ENCODE measurements around the gene TRAPPC5.

Gene TRAPPC5

DNA sequence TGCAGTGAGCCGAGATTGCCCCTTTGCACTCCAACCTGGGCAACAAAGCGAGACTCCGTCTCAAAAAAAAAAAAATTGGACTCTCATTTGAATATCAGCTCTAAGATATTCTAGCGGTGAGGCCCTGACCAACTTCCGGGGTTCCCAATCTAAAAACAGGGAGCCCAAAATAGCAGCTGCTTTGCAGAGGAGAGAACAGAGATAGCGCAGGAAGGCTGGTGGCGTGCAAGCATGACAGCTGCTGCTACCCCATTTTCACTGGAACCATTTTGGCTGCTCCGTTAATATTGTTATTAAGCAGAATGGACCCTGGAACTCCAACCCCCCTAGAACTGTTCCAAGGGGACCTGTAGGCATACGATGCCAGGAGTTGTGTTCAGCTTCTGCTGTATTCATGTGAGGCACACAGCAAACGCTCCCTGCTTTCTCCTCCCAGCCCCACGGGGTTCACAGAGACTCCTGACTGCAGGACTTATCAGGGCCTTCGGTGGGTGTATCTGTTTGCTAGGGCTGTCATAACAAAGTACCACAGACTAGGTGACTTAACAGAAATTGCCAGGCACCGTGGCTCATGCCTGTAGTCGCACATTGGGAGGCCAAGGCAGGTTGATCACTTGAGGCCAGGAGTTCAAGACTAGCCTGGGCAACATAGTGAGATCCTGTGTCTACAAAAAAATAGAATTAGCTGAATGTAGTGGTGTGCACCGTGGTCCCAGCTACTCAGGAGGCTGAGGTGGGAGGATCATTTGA is 32.2 kb upstream of the TRAPPC5 start:
- Histone ChIP-seq H3K9me3 (ENCODE audit: control insufficient read depth, low read depth, low read length) (no peaks in the 10 kb centered on the region), H3K36me3 (ENCODE audit: control insufficient read depth, low read depth, low read length) (no peaks in the 10 kb centered on the region), H3K4me1 (ENCODE audit: control insufficient read depth, low read depth, low read length) (no peaks in the 10 kb centered on the region), H3K4me3 (ENCODE audit: low read length) (no peak overlapping the region), H3K9ac (ENCODE audit: low read length) (no peak overlapping the region), H3K27me3 (ENCODE audit: control insufficient read depth, insufficient read depth, low read length) (peaks cover 23% of the 10 kb centered on the region), H3K27ac (ENCODE audit: low read length) (no peak overlapping the region)

DNA sequence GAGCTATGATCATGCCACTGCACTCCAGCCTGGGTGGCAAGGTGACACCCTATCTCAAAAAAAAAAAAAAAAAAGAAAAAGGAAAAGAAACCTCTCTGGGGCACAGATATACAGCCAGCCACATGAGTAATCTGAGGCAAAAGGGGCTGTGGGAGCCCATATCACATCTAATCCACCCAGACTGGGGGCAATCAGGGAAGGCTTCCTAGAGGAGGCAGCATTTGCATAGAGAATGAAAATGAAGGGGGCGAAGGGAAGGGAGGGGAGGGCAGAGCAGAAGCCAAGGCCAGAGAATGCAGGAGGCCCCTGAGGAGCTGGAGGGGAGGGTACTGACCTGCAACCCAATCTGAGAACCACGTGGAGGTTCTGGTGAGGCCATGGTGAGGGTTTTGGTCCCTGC is 30.5 kb upstream of the TRAPPC5 start:
- Histone ChIP-seq H3K9me3 (ENCODE audit: control insufficient read depth, low read depth, low read length) (no peaks in the 10 kb centered on the region), H3K27ac (ENCODE audit: low read length) (no peak overlapping the region), H3K27me3 (ENCODE audit: control insufficient read depth, insufficient read depth, low read length) (peaks cover 28% of the 10 kb centered on the region), H3K36me3 (ENCODE audit: control insufficient read depth, low read depth, low read length) (no peaks in the 10 kb centered on the region), H3K9ac (ENCODE audit: low read length) (no peak overlapping the region), H3K4me1 (ENCODE audit: control insufficient read depth, low read depth, low read length) (no peaks in the 10 kb centered on the region), H3K4me3 (ENCODE audit: low read length) (no peak overlapping the region)

DNA sequence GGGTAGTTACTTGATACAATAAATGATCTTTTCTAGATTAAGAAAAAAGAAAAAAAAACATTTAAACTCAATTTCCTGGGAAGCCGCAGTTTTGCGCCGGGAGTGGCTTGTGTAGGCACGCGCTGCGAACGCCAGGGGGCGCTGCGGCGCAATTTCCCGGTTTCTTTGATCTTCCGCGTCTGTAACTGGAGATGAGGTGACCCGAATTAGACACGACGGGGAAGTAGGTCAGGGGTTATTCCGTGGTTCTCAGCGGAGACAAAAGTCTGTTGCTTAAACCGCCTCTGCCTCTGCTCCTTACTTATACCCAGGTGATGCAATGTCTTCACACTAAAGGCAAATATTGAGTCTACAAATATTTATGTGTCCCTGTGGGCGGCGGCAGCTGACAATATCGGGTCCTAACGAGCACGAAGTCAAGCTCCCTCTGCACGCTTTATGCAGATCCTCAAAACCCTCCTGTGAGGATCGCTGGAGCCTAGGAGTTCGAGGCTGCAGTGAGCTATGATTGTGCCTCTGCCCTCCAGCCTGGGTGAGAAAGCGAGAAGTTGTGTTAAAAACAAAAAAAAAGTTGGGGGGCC is 28.5 kb upstream of the TRAPPC5 start:
- Histone ChIP-seq H3K9me3 (ENCODE audit: control insufficient read depth, low read depth, low read length) (no peaks in the 10 kb centered on the region), H3K27me3 (ENCODE audit: control insufficient read depth, insufficient read depth, low read length) (peaks cover 33% of the 10 kb centered on the region), H3K27ac (ENCODE audit: low read length) (no peak overlapping the region), H3K4me1 (ENCODE audit: control insufficient read depth, low read depth, low read length) (no peaks in the 10 kb centered on the region), H3K9ac (ENCODE audit: low read length) (no peak overlapping the region), H3K4me3 (ENCODE audit: low read length) (no peak overlapping the region), H3K36me3 (ENCODE audit: control insufficient read depth, low read depth, low read length) (no peaks in the 10 kb centered on the region)

DNA sequence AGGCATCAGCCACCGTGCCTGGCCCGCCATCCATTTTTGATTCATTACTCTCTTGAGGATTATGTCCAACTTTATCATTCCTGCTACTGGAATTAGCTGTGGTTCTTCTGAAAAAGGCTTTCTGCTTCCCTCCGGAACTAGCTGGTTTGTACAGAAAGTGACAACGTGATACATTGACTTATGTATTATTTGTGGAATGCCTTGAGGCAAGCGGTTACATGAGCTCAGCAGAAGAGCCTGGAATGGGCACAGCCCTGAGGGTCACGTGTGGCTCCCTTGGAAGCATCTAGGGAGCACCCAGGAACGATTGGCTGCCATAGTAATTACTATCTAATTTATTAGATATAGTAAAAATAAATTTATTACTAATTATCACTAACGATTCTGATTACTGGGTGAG is 26.2 kb upstream of the TRAPPC5 start:
- Histone ChIP-seq H3K27ac (ENCODE audit: low read length) (no peak overlapping the region), H3K36me3 (ENCODE audit: control insufficient read depth, low read depth, low read length) (no peaks in the 10 kb centered on the region), H3K9ac (ENCODE audit: low read length) (no peak overlapping the region), H3K27me3 (ENCODE audit: control insufficient read depth, insufficient read depth, low read length) (peaks cover 33% of the 10 kb centered on the region), H3K4me1 (ENCODE audit: control insufficient read depth, low read depth, low read length) (no peaks in the 10 kb centered on the region), H3K4me3 (ENCODE audit: low read length) (no peak overlapping the region), H3K9me3 (ENCODE audit: control insufficient read depth, low read depth, low read length) (no peaks in the 10 kb centered on the region)

DNA sequence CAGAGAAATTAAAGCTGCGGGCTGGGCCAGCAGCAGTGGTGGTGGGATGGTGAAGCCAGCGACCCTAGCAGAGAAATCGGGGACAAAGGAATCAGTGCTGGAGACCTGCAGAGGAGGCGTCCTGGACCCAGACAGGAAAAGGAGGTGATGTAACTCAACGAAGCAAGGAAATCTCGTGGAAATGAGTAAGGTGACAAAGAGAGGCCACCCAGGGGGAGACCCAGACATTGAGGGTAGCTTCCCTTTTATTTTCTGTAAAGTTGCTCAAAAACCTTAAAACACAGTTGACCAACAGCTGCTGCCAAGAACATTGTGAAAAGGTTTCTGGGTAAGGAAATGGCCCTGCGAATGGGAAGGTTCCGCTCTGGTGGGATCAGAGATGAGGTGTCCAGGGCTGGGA is 25.1 kb upstream of the TRAPPC5 start:
- H3K27ac ChIP-seq (ENCODE audit: low read length) = no peak overlapping the region
- no peaks in the 10 kb centered on the region for H3K9me3 ChIP-seq (ENCODE audit: control insufficient read depth, low read depth, low read length)
- no peak overlapping the region for H3K4me3 ChIP-seq (ENCODE audit: low read length)
- peaks cover 31% of the 10 kb centered on the region for H3K27me3 ChIP-seq (ENCODE audit: control insufficient read depth, insufficient read depth, low read length)
- no peaks in the 10 kb centered on the region for H3K36me3 ChIP-seq (ENCODE audit: control insufficient read depth, low read depth, low read length)
- H3K4me1 ChIP-seq (ENCODE audit: control insufficient read depth, low read depth, low read length) = no peaks in the 10 kb centered on the region
- H3K9ac ChIP-seq (ENCODE audit: low read length) = no peak overlapping the region

DNA sequence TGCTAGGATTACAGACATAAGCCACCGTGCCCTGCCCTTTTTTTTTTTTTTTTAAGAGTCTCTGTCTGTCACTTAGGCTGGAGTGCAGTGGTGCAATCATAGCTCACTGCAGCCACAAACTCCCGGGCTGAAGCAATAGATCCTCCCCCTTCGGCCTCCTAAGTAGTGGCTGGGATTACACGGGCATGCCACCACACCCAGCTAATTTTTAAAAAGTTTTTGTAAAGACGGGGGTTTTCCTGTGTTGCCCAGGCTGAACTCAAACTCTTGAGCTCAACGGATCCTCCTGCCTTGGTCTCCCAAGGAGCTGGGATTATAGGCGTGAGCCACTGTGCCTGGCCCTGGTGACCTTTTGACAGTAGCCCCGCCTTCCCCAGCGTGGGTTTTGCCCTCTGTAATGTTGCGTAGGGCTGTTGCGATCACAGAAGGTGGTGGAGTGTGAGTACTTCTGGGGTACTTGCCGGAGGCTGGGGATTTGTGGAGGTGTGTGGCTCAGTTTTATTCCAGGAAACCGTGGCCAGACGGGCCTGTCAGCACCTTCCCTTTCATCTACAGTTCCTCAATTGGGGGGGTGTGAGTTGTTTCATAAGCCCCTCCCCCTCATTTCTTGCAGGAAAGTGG is 23.4 kb upstream of the TRAPPC5 start:
- Histone ChIP-seq H3K27me3 (ENCODE audit: control insufficient read depth, insufficient read depth, low read length) (peaks cover 22% of the 10 kb centered on the region), H3K4me3 (ENCODE audit: low read length) (no peak overlapping the region), H3K4me1 (ENCODE audit: control insufficient read depth, low read depth, low read length) (no peaks in the 10 kb centered on the region), H3K27ac (ENCODE audit: low read length) (no peak overlapping the region), H3K9ac (ENCODE audit: low read length) (no peak overlapping the region), H3K9me3 (ENCODE audit: control insufficient read depth, low read depth, low read length) (no peaks in the 10 kb centered on the region), H3K36me3 (ENCODE audit: control insufficient read depth, low read depth, low read length) (no peaks in the 10 kb centered on the region)

DNA sequence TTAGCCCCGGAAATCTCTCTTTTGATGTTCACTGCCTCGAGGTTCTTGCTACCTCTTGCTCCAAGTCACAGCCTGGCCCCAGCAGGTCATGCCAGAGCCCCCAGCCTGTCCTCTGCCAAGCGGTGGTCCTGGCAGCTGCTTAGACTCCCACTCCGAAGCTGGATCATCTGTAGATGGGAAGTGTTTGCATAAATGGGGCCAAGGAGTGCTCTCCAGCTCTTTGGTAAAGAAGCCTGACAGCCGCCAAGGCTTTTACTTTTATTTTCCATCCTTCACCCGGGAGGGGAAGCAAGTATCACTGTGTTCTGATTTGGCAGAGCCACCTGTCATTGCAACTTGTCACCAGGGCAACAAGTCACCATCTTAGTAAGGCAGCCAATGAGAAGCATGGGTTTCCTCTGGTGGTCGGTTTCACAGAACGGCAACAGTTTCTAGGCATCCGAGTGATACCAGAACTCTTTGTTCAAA is 22.4 kb upstream of the TRAPPC5 start:
- no peaks in the 10 kb centered on the region for H3K4me1 ChIP-seq (ENCODE audit: control insufficient read depth, low read depth, low read length)
- H3K36me3 ChIP-seq (ENCODE audit: control insufficient read depth, low read depth, low read length) = no peaks in the 10 kb centered on the region
- H3K9me3 ChIP-seq (ENCODE audit: control insufficient read depth, low read depth, low read length) = no peaks in the 10 kb centered on the region
- peaks cover 12% of the 10 kb centered on the region for H3K27me3 ChIP-seq (ENCODE audit: control insufficient read depth, insufficient read depth, low read length)
- H3K4me3 ChIP-seq (ENCODE audit: low read length) = no peak overlapping the region
- no peak overlapping the region for H3K27ac ChIP-seq (ENCODE audit: low read length)
- no peak overlapping the region for H3K9ac ChIP-seq (ENCODE audit: low read length)

DNA sequence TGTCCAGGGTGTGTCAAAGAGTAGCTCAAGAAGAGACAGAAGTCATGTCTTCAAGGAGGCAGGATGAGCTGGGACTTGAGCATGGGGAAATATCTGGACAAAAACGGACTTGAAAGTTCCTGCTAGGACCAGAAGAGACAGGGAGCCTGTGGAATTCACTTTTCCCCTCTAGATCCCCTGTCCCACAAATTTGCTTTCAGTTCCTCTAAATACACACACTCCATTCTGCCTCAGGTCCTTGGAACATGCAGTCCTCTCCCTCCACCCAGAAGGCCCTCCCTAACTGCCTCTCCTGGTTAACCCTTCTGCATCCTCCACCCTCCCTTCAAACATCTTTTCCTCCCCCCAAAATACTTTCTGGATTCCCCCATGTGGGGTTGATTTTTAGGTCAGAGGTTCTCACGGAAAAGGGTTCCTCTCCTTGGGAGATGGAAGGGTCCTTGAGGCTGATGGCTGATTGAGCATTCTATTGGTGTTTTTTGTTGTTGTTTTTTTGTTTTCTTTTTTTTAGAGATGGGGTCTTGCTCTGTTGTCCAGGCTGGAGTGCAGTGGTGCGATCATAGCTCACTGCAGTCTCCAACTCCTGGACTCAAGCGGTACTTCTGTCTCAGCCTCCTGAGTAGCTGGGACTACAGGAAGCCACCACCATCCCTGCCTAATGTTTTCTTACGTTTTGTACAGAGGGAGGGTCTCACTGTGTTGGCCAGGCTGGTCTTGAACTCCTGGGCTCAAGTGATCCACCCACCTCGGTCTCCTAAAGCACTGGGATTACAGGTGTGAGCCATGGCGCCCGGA is 18.7 kb upstream of the TRAPPC5 start:
- no peaks in the 10 kb centered on the region for H3K9me3 ChIP-seq (ENCODE audit: control insufficient read depth, low read depth, low read length)
- no peak overlapping the region for H3K27ac ChIP-seq (ENCODE audit: low read length)
- H3K4me1 ChIP-seq (ENCODE audit: control insufficient read depth, low read depth, low read length) = no peaks in the 10 kb centered on the region
- H3K36me3 ChIP-seq (ENCODE audit: control insufficient read depth, low read depth, low read length) = no peaks in the 10 kb centered on the region
- no peaks in the 10 kb centered on the region for H3K27me3 ChIP-seq (ENCODE audit: control insufficient read depth, insufficient read depth, low read length)
- H3K4me3 ChIP-seq (ENCODE audit: low read length) = no peak overlapping the region
- H3K9ac ChIP-seq (ENCODE audit: low read length) = no peak overlapping the region

DNA sequence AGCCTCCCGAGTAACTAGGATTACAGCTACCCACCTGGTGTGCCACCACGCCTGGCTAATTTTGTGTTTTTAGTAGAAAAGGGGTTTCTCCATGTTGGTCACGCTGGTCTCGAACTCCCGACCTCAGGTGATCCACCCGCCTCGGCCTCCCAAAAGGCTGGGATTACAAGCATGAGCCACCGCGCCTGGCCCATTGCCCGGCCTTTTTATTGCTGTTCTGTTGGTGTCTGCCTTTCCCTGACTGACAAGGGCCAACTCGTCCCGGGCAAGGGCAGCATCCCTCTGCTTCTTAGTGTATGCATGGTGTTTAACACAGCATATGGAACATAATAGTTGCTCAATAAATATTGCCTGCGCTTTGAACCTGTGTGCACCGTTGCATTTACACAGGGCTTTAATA is 18.0 kb upstream of the TRAPPC5 start:
- H3K27ac ChIP-seq (ENCODE audit: low read length) = no peak overlapping the region
- H3K4me1 ChIP-seq (ENCODE audit: control insufficient read depth, low read depth, low read length) = no peaks in the 10 kb centered on the region
- no peaks in the 10 kb centered on the region for H3K27me3 ChIP-seq (ENCODE audit: control insufficient read depth, insufficient read depth, low read length)
- H3K9ac ChIP-seq (ENCODE audit: low read length) = no peak overlapping the region
- H3K36me3 ChIP-seq (ENCODE audit: control insufficient read depth, low read depth, low read length) = no peaks in the 10 kb centered on the region
- no peaks in the 10 kb centered on the region for H3K9me3 ChIP-seq (ENCODE audit: control insufficient read depth, low read depth, low read length)
- H3K4me3 ChIP-seq (ENCODE audit: low read length) = no peak overlapping the region

DNA sequence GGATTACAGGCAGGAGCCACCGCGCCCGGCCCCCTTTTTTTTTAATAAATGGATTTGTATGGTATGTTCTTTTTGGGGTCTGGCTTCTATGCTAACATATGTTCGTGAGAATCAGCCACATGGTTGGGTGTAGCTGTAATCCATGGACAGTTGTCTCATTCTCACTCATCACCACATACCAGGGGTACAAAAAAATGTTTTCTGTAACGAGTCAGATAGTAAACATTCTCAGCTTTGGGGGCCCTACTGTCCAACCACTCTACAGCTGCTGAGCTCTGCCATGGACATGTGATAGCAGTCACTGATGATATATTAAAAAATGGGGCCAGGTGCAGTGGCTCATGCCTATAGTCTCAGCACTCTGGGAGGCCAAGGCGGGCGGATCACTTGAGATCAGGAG is 16.9 kb upstream of the TRAPPC5 start:
- Histone ChIP-seq H3K9ac (ENCODE audit: low read length) (no peak overlapping the region), H3K27me3 (ENCODE audit: control insufficient read depth, insufficient read depth, low read length) (peaks cover 4% of the 10 kb centered on the region), H3K36me3 (ENCODE audit: control insufficient read depth, low read depth, low read length) (no peaks in the 10 kb centered on the region), H3K9me3 (ENCODE audit: control insufficient read depth, low read depth, low read length) (no peaks in the 10 kb centered on the region), H3K27ac (ENCODE audit: low read length) (no peak overlapping the region), H3K4me1 (ENCODE audit: control insufficient read depth, low read depth, low read length) (no peaks in the 10 kb centered on the region), H3K4me3 (ENCODE audit: low read length) (no peak overlapping the region)

DNA sequence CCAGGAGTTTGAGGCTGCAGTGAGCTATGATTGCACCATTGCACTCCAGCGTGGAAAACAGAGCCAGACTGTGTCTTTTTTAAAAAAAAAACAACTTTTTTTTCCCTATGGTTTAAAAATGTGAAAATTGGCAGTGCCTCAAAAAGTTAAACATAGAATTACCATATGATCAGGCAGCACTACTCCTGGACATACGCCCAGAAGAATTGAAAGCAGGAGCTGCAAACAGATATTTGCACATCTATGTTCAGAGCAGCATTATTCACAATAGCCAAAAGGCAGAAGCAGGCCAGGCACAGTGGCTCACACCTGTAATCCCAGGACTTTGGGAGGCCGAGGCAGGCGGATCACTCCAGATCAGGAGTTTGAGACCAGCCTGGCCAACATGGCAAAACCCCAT is 15.6 kb upstream of the TRAPPC5 start:
- Histone ChIP-seq H3K9me3 (ENCODE audit: control insufficient read depth, low read depth, low read length) (no peaks in the 10 kb centered on the region), H3K4me1 (ENCODE audit: control insufficient read depth, low read depth, low read length) (peaks cover 3% of the 10 kb centered on the region), H3K27me3 (ENCODE audit: control insufficient read depth, insufficient read depth, low read length) (peaks cover 16% of the 10 kb centered on the region), H3K9ac (ENCODE audit: low read length) (no peak overlapping the region), H3K27ac (ENCODE audit: low read length) (no peak overlapping the region), H3K4me3 (ENCODE audit: low read length) (no peak overlapping the region), H3K36me3 (ENCODE audit: control insufficient read depth, low read depth, low read length) (no peaks in the 10 kb centered on the region)
